ENCODE data around the gene CCDC12.

GRCh38 chr3:46881596-46882376 lies 94.8 kb downstream of the CCDC12 start:
- TF ChIP-seq CTCF (IDR thresholded peaks at IDR 0.05) (no peak), POLR2AphosphoS5 (IDR thresholded peaks at IDR 0.05) (no peak), POLR2A (IDR thresholded peaks at IDR 0.05) (no peak)

Data from gastroesophageal sphincter (tissue), 3 donors.